Activated CD4-positive, alpha-beta T cell treated with anti-CD3 and anti-CD28 coated beads for 24 hours (primary cell): ENCODE data around the gene DDX24.

Experiments
- DNase-seq, 2 donors: peaks; one replicate each; pipeline ENCODE4 v3.0.0-alpha.2; 2020; ENCODE audit warnings: low read depth in 2 of 2

DDX24 gene

GRCh38 chr14:94048691-94049624, 32.0 kb downstream of the DDX24 start:
- no peak for DNase-seq

GRCh38 chr14:94047581-94047980, 33.4 kb downstream of the DDX24 start:
- DNase-seq, result no peak

- no peak for DNase-seq
Observed at GRCh38 chr14:94046696-94047250, 34.2 kb downstream of the DDX24 start.

- DNase-seq, result no peak
Observed at GRCh38 chr14:94045563-94046345, 35.2 kb downstream of the DDX24 start.

GRCh38 chr14:94045101-94045500, 35.9 kb downstream of the DDX24 start:
- no peak for DNase-seq

GRCh38 chr14:94044476-94045091, 36.4 kb downstream of the DDX24 start:
- no peak for DNase-seq

GRCh38 chr14:94043756-94044475, 37.1 kb downstream of the DDX24 start:
- DNase-seq, result no peak

GRCh38 chr14:94043111-94043755, 37.8 kb downstream of the DDX24 start:
- DNase-seq, result no peak

- DNase-seq, result no peak
Observed at GRCh38 chr14:94042433-94043091, 38.4 kb downstream of the DDX24 start.

- no peak for DNase-seq
Observed at GRCh38 chr14:94041551-94042346, 39.3 kb downstream of the DDX24 start.

GRCh38 chr14:94040796-94041195, 40.2 kb downstream of the DDX24 start:
- DNase-seq, result no peak

GRCh38 chr14:94040247-94040646, 40.8 kb downstream of the DDX24 start:
- no peak for DNase-seq

- DNase-seq, result no peak
Observed at GRCh38 chr14:94038921-94039629, 41.9 kb downstream of the DDX24 start.

GRCh38 chr14:94038510-94038909, 42.5 kb downstream of the DDX24 start:
- DNase-seq, result no peak

GRCh38 chr14:94037954-94038353, 43.0 kb downstream of the DDX24 start:
- no peak for DNase-seq

GRCh38 chr14:94036313-94037167, 44.5 kb downstream of the DDX24 start:
- peak; percentile 71 to 76 for DNase-seq

GRCh38 chr14:94034886-94035285, 46.1 kb downstream of the DDX24 start:
- DNase-seq, result no peak

- DNase-seq, result no peak
Observed at GRCh38 chr14:94031883-94032279, 49.1 kb downstream of the DDX24 start.
